HepG2 (cell line): ENCODE data around the gene LRRC8D. TPM values are rescaled to one million over a fixed set of nuclear protein-coding genes. Genes with fewer than 3 reads are reported as not detected.

Experiments used
- ATAC-seq: fragments of 200-7000 bp; cut with Tn5 transposase; 3 replicates; pipeline ENCODE4 v1.9.1; 2020; ENCODE audit warnings: mild to moderate bottlenecking, moderate library complexity
- BruUV-seq: library from RNA; stranded (reverse); fragments of 400-500 nt; replicated peaks from 2 replicates; lab custom pipeline; 2021; lab: Mats Ljungman, UMichigan
- CTCF ChIA-PET: fragments of 300-600 bp; formaldehyde crosslinking; extraction: SDS; loops from one replicate; lab custom pipeline; 2021; ENCODE audit warnings: low total read pairs, inconsistent platforms, low intra/inter-chr PET ratio; lab: Yijun Ruan, JAX
- POLR2A ChIA-PET: fragments of 350-600 bp; sonication (Branson Sonifier 250); formaldehyde crosslinking; loops from one replicate; lab custom pipeline; 2020; ENCODE audit warnings: antibody characterized with exemption, inconsistent platforms; lab: Yijun Ruan, JAX
- DNase-seq: peaks from one replicate; pipeline ENCODE4 v3.0.0-alpha.2; 2015; ENCODE audit warnings: low spot score
- FAIRE-seq: peaks from 3 replicates; lab custom pipeline; 2011; peaks lifted over from hg19 to GRCh38; lab: Jason Lieb, UNC
- H2AFZ ChIP-seq: one replicate; pipeline ENCODE4 v1.6.1; 2011; ENCODE audit warnings: low read length, inconsistent platforms
- H3K27ac ChIP-seq: fragments of 300-600 bp; 3 replicates; pipeline ENCODE4 v1.8.0; 2011; ENCODE audit warnings: mixed run types, mild to moderate bottlenecking, mixed read lengths, low read length, inconsistent platforms; ENCODE audit not compliant: insufficient read depth; ENCODE audit errors: extremely low read length
- H3K27me3 ChIP-seq, 2 experiments: fragments of 200-600 bp in 1 of 2; 2 replicates in 1 of 2; 3 replicates in 1 of 2; pipeline versions ENCODE4 v1.6.0 to v1.8.0; 2011; ENCODE audit warnings: low read length in 2 of 2, mild to moderate bottlenecking in 2 of 2, moderate library complexity in 2 of 2, inconsistent platforms in 1 of 2; ENCODE audit not compliant: insufficient read depth in 2 of 2, control insufficient read depth in 1 of 2
- H3K36me3 ChIP-seq, 2 experiments: fragments of 200-600 bp in 1 of 2; replicated peaks in 1 of 2; 2 replicates in 1 of 2; 3 replicates in 1 of 2; pipeline versions ENCODE4 v1.5.1 to v1.8.0; 2011; ENCODE audit warnings: low read length in 2 of 2, inconsistent platforms in 1 of 2; ENCODE audit not compliant: insufficient read depth in 2 of 2, control insufficient read depth in 1 of 2
- H3K4me1 ChIP-seq: 2 replicates; pipeline ENCODE4 v1.5.1; 2012; ENCODE audit warnings: low read length, inconsistent platforms; ENCODE audit not compliant: insufficient read depth
- H3K4me2 ChIP-seq: 2 replicates; pipeline ENCODE4 v1.6.0; 2011; ENCODE audit warnings: low read depth, low read length, inconsistent platforms
- H3K4me3 ChIP-seq, 3 experiments: fragments of 200-600 bp in 1 of 3; sonication (generic), shearing (Covaris generic) in 1 of 3; replicated peaks in 1 of 3; 2 replicates each; pipeline ENCODE4 v1.5.1; 2011 to 2016; ENCODE audit warnings: low read length in 3 of 3, inconsistent platforms in 2 of 3, low read depth in 2 of 3, mild to moderate bottlenecking in 2 of 3, control low read depth in 1 of 3, mixed read lengths in 1 of 3; ENCODE audit not compliant: insufficient read depth in 1 of 3
- H3K79me2 ChIP-seq: one replicate; pipeline ENCODE4 v1.6.1; 2011; ENCODE audit warnings: low read length, inconsistent platforms; ENCODE audit not compliant: insufficient read depth
- H3K9ac ChIP-seq: 2 replicates; pipeline ENCODE4 v1.6.0; 2011; ENCODE audit warnings: mild to moderate bottlenecking, low read depth, low read length, inconsistent platforms; ENCODE audit not compliant: insufficient read depth
- H3K9me3 ChIP-seq: 2 replicates; pipeline ENCODE4 v1.5.1; 2012; ENCODE audit warnings: mild to moderate bottlenecking, low read length
- H4K20me1 ChIP-seq: 2 replicates; pipeline ENCODE4 v1.6.0; 2011; ENCODE audit warnings: inconsistent platforms, mild to moderate bottlenecking, low read length, moderate library complexity; ENCODE audit not compliant: insufficient read depth
- FOSL2 ChIP-seq: sonication (generic); formaldehyde crosslinking; IDR thresholded peaks from 2 replicates; pipeline ENCODE4 v1.4.0; 2020; ENCODE audit warnings: missing genetic modification reagents
- ZNF629 ChIP-seq: sonication (generic); formaldehyde crosslinking; conservative IDR thresholded peaks from 2 replicates; pipeline ENCODE4 v1.5.0; 2020; ENCODE audit warnings: missing genetic modification reagents
- ZNF790 ChIP-seq: sonication (generic); formaldehyde crosslinking; IDR thresholded peaks from 2 replicates; pipeline ENCODE4 v1.8.0; 2022; ENCODE audit warnings: missing genetic modification reagents, mild to moderate bottlenecking, borderline replicate concordance
- WGBS: methylation state at CpG from one replicate; pipeline ENCODE4 v1.1.6; 2017; ENCODE audit warnings: low lambda C conversion rate; 5-methylcytosine and 5-hydroxymethylcytosine counted together
- in situ Hi-C: cut with HindIII; loops from 2 replicates; pipeline ENCODE4 v1.10.0; 2017; ENCODE audit warnings: low pct_unique_long_range_greater_than_20kb; ENCODE audit not compliant: extremely low pct_ligation_motif_present
- intact Hi-C: fragments of 100-400 bp; cut with micrococcal nuclease; formaldehyde crosslinking; loops from one replicate; pipeline ENCODE4 v1.10.0; 2022; ENCODE audit not compliant: unreplicated experiment
- polyA plus RNA-seq, 8 experiments: library from polyadenylated mRNA; depleted of rRNA in 3 of 8; stranded (reverse) in 7 of 8; unstranded in 1 of 8; fragments of >200 nt; fragmentation: Illumina TruSeq in 4 of 8; extraction: Trizol in 4 of 8; gene quantifications; 2 replicates each; pipeline versions ENCODE4 v1.2.1 to v1.2.3, GENCODE V29; 2011 to 2016; ENCODE audit warnings: low read depth in 4 of 8, missing spikeins in 1 of 8, mixed read lengths in 1 of 8; ENCODE audit not compliant: insufficient read depth in 1 of 8
- total RNA-seq, 5 experiments: library from RNA; depleted of rRNA; stranded (reverse); fragments of >200 nt; fragmentation: Illumina TruSeq; extraction: Trizol; gene quantifications; 2 replicates each; pipeline ENCODE4 v1.2.3, GENCODE V29; 2016; ENCODE audit warnings: low read depth in 1 of 5
- TF ChIP-seq, protein P1 (sequence below): sonication (generic); formaldehyde crosslinking; IDR thresholded peaks from 2 replicates; pipeline ENCODE4 v1.4.0; 2020; ENCODE audit warnings: mild to moderate bottlenecking, missing genetic modification reagents

The LRRC8D gene
- total and polyA plus RNA-seq, 2 of the 13 experiments (the other 11 are each of a cell fraction or from before 2014, with no cell fraction given) = 29.9 to 45.5 TPM

DNA sequence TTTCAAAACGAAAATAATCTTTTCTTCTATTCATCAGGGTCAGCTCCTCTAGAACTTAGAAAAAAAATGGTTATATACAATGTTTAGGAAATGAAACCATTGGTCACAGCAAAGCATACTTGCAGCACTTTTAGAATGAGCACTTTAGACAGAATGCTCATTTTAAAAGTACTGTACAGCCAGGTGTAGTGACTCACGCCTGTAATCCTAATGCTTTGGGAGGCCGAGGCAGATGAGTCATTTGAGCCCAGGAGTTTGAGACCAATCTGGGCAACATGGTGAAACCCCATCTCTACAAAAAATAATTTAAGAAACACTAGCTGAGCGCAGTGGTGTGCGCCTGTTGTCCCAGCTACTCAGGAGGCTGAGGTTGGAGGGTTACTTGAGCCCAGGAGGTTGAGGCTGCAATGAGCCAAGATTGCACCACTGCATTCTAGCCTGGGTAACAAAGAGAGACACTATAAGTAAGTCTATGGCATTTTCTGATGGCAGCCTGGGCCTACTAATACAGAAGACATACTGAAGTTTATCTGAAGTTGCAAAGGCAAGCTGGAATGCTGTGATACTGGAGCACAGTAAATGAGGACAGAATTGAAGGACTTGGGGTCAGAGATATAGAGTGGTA, 125.1 kb downstream of the LRRC8D start:
- ATAC-seq = no peak
- in situ Hi-C loops = no loop called here

DNA sequence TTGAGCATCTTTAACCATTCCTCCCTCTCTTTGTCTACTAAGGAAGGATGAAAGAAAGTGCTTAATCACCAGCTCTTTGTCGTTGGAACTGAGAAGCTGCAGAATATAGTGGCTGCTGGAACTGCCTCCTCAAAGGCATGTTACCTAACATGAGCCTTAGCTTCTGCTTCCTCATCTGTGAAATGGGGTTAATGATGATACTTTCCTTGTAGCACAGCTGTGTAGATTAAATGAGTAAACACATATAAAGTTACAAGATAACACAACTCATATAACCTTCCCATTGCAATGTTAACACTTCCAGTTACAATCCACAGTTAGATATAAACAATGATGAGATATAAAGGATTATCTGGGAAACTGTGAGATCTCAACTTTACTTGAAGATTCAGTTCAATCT, 125.7 kb downstream of the LRRC8D start:
- Histone ChIP-seq H3K27me3 (no peaks in the 10 kb centered on the region), H2AFZ (no peak overlapping the region), H3K36me3 (no peaks in the 10 kb centered on the region), H3K4me2 (no peak overlapping the region), H3K4me3 (no peak overlapping the region), H3K79me2 (no peaks in the 10 kb centered on the region), H4K20me1 (no peaks in the 10 kb centered on the region), H3K9ac (no peak overlapping the region), H3K4me1 (peaks cover 84% of the 10 kb centered on the region), H3K27ac (no peak overlapping the region), H3K9me3 (no peaks in the 10 kb centered on the region)
- ATAC-seq (no peak), FAIRE-seq (no peak), DNase-seq (no peak)
- intact Hi-C loops = no loop called here
- BruUV-seq = no TSS peak
- in situ Hi-C loops = no loop called here
- ChIA-PET POLR2A (no interaction called here), CTCF (no interaction called here)
- WGBS = 53% methylated on average over 1 of the region's 1 CpG
- peak; percentile 51; the same call in 1 of the 2 replicates for TF ChIP-seq ZNF629 (CRISPR knock-in tag)
- TF ChIP-seq, protein P1, sequence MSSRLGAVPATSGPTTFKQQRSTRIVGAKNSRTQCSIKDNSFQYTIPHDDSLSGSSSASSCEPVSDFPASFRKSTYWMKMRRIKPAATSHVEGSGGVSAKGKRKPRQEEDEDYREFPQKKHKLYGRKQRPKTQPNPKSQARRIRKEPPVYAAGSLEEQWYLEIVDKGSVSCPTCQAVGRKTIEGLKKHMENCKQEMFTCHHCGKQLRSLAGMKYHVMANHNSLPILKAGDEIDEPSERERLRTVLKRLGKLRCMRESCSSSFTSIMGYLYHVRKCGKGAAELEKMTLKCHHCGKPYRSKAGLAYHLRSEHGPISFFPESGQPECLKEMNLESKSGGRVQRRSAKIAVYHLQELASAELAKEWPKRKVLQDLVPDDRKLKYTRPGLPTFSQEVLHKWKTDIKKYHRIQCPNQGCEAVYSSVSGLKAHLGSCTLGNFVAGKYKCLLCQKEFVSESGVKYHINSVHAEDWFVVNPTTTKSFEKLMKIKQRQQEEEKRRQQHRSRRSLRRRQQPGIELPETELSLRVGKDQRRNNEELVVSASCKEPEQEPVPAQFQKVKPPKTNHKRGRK (CRISPR knock-in tag) = no peak

More for the DNA sequence above, 125.1 kb downstream of the LRRC8D start:
- CTCF ChIA-PET = no interaction called here
- H3K9ac ChIP-seq = no peak overlapping the region
- no peaks in the 10 kb centered on the region for H3K79me2 ChIP-seq
- no peak overlapping the region for H2AFZ ChIP-seq
- no peak overlapping the region for H3K4me2 ChIP-seq
- no TSS peak for BruUV-seq
- intact Hi-C loops = no loop called here
- no peaks in the 10 kb centered on the region for H3K27me3 ChIP-seq
- H3K36me3 ChIP-seq = no peaks in the 10 kb centered on the region
- DNase-seq (no peak), FAIRE-seq (no peak)
- peaks cover 84% of the 10 kb centered on the region for H3K4me1 ChIP-seq
- WGBS = 92% methylated on average over 5 of the region's 5 CpGs
- POLR2A ChIA-PET = no interaction called here
- H4K20me1 ChIP-seq = no peaks in the 10 kb centered on the region
- H3K4me3 ChIP-seq = no peak overlapping the region
- no peaks in the 10 kb centered on the region for H3K9me3 ChIP-seq
- H3K27ac ChIP-seq = no peak overlapping the region
- TF ChIP-seq FOSL2 (CRISPR knock-in tag) (peak; percentile 58; the same call in 1 of the 2 replicates), ZNF790 (CRISPR knock-in tag) (no peak)
